Gastroesophageal sphincter (tissue), 3 donors: ENCODE data around the gene PRODH.
"Not testable (repeated sequence)": the region's sequence is repeated elsewhere in the genome, so short reads cannot be mapped to it uniquely, and the experiment has no call there.

ENCODE experiments used
- CTCF ChIP-seq, 4 experiments: fragments of 200-600 bp in 2 of 4; fragments of 450-650 bp in 2 of 4; sonication (generic) in 1 of 4; IDR thresholded peaks; one replicate each; pipeline ENCODE4 v1.5.1; 2017 to 2019; ENCODE audit warnings: antibody characterized with exemption in 4 of 4, mild to moderate bottlenecking in 2 of 4, moderate library complexity in 2 of 4
- EP300 ChIP-seq: sonication (generic); formaldehyde crosslinking; IDR thresholded peaks from one replicate; pipeline ENCODE4 v1.6.1; 2017; ENCODE audit warnings: antibody characterized with exemption, mild to moderate bottlenecking
- POLR2A ChIP-seq, 2 donors: fragments of 450-650 bp; IDR thresholded peaks; one replicate each; pipeline ENCODE4 v1.6.1; 2017; ENCODE audit warnings: antibody characterized with exemption in 2 of 2, mild to moderate bottlenecking in 2 of 2, moderate library complexity in 1 of 2
- POLR2AphosphoS5 ChIP-seq: sonication (generic); formaldehyde crosslinking; IDR thresholded peaks from one replicate; pipeline ENCODE4 v1.6.1; 2017; ENCODE audit warnings: antibody characterized with exemption

- TF ChIP-seq CTCF (IDR thresholded peaks at IDR 0.05); POLR2A (IDR thresholded peaks at IDR 0.05); EP300; POLR2AphosphoS5: not testable (repeated sequence)
These were observed 42.3 kb downstream of the PRODH start for GRCh38 chr22:18893775-18894174.
